CD4-positive, alpha-beta T cell (primary cell): ENCODE results near the gene CD99L2. TPM values are rescaled to one million over a fixed set of nuclear protein-coding genes. Genes with fewer than 3 reads are reported as not detected.

ENCODE experiments used
- ATAC-seq: fragments of 200-7000 bp; cut with Tn5 transposase; one replicate; pipeline ENCODE4 v1.10.0; 2022; ENCODE audit warnings: mild to moderate bottlenecking; ENCODE audit not compliant: poor library complexity
- CTCF ChIA-PET: fragments of 350-600 bp; sonication (Branson Sonifier 250); formaldehyde crosslinking; loops from one replicate; lab custom pipeline; 2021; ENCODE audit warnings: antibody characterized with exemption, inconsistent platforms; lab: Charles Lee
- POLR2A ChIA-PET: fragments of 350-600 bp; sonication (Branson Sonifier 250); formaldehyde crosslinking; loops from one replicate; lab custom pipeline; 2021; ENCODE audit warnings: antibody characterized with exemption, inconsistent platforms; lab: Charles Lee
- DNase-seq, 14 experiments: peaks; one replicate each; pipeline ENCODE4 v3.0.0-alpha.2; 2013 to 2020; ENCODE audit warnings: mixed read lengths in 2 of 14
- H3K27ac ChIP-seq, 2 donors: one replicate each; pipeline versions ENCODE4 v1.5.1 to v1.7.0; 2013; ENCODE audit warnings: low read length in 2 of 2, low read depth in 1 of 2, mild to moderate bottlenecking in 1 of 2
- H3K27me3 ChIP-seq, 2 experiments: 1 replicate in 1 of 2; 2 replicates in 1 of 2; pipeline versions ENCODE4 v1.6.1 to v1.7.0; 2013; ENCODE audit warnings: low read length in 2 of 2, control low read depth in 1 of 2, mild to moderate bottlenecking in 1 of 2, moderate library complexity in 1 of 2; ENCODE audit not compliant: insufficient read depth in 2 of 2, control insufficient read depth in 1 of 2
- H3K36me3 ChIP-seq: one replicate; pipeline ENCODE4 v1.6.1; 2013; ENCODE audit warnings: low read length, control low read depth; ENCODE audit not compliant: insufficient read depth
- H3K4me1 ChIP-seq: one replicate; pipeline ENCODE4 v1.6.1; 2013; ENCODE audit warnings: low read length, control low read depth; ENCODE audit not compliant: insufficient read depth
- H3K4me3 ChIP-seq: one replicate; pipeline ENCODE4 v1.5.1; 2013; ENCODE audit warnings: mild to moderate bottlenecking, low read length, moderate library complexity
- H3K9me3 ChIP-seq, 2 experiments: 1 replicate in 1 of 2; 2 replicates in 1 of 2; pipeline versions ENCODE4 v1.6.1 to v1.7.0; 2013; ENCODE audit warnings: low read length in 2 of 2, mild to moderate bottlenecking in 2 of 2, control low read depth in 1 of 2, moderate library complexity in 1 of 2; ENCODE audit not compliant: control insufficient read depth in 1 of 2, insufficient read depth in 1 of 2
- H3K27ac Mint-ChIP-seq: one replicate; pipeline ENCODE4 v1.8.0; 2020; ENCODE audit warnings: mixed read lengths
- H3K27me3 Mint-ChIP-seq: one replicate; pipeline ENCODE4 v1.8.0; 2021; ENCODE audit warnings: mixed read lengths
- H3K36me3 Mint-ChIP-seq: one replicate; pipeline ENCODE4 v1.8.0; 2021; ENCODE audit warnings: low read depth, mixed read lengths
- H3K4me1 Mint-ChIP-seq: one replicate; pipeline ENCODE4 v1.8.0; 2021; ENCODE audit warnings: low read depth, mixed read lengths
- H3K4me3 Mint-ChIP-seq: one replicate; pipeline ENCODE4 v1.8.0; 2020; ENCODE audit warnings: mild to moderate bottlenecking, mixed read lengths
- H3K9me3 Mint-ChIP-seq: one replicate; pipeline ENCODE4 v1.8.0; 2020; ENCODE audit warnings: mixed read lengths
- intact Hi-C, 2 experiments: fragments of 100-400 bp; cut with DNase I in 1 of 2; cut with micrococcal nuclease in 1 of 2; formaldehyde crosslinking; loops; one replicate each; pipeline versions ENCODE4 v1.15.1 to v1.9.0; 2023 to 2025; cut with DNase I, micrococcal nuclease
- total RNA-seq, 174 experiments: library from RNA in 2 of 174; stranded (reverse) in 2 of 174; gene quantifications; one replicate each; pipeline ENCODE4 v1.2.3 and lab custom pipeline; 2021 to 2026
- TF ChIP-seq, protein P1 (sequence below): fragments of 200-600 bp; IDR thresholded peaks from one replicate; pipeline ENCODE4 v1.8.0; 2022; ENCODE audit warnings: antibody characterized with exemption, mild to moderate bottlenecking

The CD99L2 gene
- total RNA-seq, 2 experiments from 2014 or later, result 5.3 to 6.5 TPM

DNA sequence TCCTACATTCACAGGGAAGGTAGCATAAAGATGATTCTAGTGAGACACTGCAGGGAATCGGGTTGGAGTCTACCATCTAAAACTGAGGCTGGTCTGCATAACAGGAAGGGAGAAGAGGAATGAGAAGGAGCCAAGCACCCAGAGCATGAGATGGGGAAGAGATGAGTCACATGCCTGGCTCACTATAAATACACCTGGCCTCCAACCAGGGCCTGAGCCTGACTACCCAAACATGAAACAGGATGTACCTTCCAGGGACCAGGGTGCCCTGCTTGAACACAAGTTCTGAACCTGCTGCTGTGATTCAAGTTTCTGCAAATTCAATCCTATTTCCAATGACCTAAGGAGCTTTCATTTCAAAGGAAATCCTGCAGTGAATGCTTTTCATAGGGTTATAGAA lies 24.9 kb downstream of the CD99L2 start:
- H3K4me3 Mint-ChIP-seq, result no peak overlapping the region
- H3K27me3 Mint-ChIP-seq, result no peaks in the 10 kb centered on the region

DNA sequence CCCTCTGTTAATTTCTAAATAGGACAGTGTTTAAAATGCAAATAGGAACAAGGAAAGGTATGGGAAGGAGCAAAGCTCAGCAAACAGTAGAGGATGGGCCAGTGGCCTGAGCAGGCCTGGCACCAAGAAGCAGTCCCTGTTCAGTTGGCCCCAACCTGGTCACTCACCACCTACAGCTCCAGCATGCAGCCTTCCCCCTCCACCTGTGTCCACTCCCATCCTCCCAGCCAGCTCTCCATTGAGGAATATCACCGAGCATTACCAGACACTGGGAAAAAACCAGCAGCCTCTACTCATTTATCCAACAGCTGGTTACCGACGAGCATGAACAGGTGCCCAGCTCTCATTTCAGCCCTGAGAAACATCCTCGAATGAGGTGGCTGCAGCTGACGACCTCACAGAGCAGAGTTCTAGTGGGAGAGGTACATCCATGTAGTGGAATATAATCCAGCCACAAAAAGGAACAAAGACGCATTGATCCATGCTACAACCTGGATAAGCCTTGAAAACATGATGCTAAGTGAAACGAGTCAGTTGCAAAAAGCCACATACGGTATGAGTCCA lies 25.6 kb downstream of the CD99L2 start:
- Histone ChIP-seq H3K4me3 (no peak overlapping the region), H3K4me1 (no peaks in the 10 kb centered on the region), H3K36me3 (no peaks in the 10 kb centered on the region), H3K27me3 (no peaks in the 10 kb centered on the region), H3K9me3 (no peaks in the 10 kb centered on the region), H3K27ac (no peak overlapping the region)
- TF ChIP-seq, protein P1, sequence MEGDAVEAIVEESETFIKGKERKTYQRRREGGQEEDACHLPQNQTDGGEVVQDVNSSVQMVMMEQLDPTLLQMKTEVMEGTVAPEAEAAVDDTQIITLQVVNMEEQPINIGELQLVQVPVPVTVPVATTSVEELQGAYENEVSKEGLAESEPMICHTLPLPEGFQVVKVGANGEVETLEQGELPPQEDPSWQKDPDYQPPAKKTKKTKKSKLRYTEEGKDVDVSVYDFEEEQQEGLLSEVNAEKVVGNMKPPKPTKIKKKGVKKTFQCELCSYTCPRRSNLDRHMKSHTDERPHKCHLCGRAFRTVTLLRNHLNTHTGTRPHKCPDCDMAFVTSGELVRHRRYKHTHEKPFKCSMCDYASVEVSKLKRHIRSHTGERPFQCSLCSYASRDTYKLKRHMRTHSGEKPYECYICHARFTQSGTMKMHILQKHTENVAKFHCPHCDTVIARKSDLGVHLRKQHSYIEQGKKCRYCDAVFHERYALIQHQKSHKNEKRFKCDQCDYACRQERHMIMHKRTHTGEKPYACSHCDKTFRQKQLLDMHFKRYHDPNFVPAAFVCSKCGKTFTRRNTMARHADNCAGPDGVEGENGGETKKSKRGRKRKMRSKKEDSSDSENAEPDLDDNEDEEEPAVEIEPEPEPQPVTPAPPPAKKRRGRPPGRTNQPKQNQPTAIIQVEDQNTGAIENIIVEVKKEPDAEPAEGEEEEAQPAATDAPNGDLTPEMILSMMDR, result no peak
- H3K27ac Mint-ChIP-seq, result no peak overlapping the region
- H3K9me3 Mint-ChIP-seq, result no peaks in the 10 kb centered on the region
- H3K4me1 Mint-ChIP-seq, result peaks cover 20% of the 10 kb centered on the region
- DNase-seq (no peak), ATAC-seq (no peak)
- ChIA-PET CTCF (no interaction called here), POLR2A (no interaction called here)
- no peaks in the 10 kb centered on the region for H3K27me3 Mint-ChIP-seq
- H3K4me3 Mint-ChIP-seq, result no peak overlapping the region
- H3K36me3 Mint-ChIP-seq, result no peaks in the 10 kb centered on the region
- intact Hi-C loops, result no loop called here

More for the DNA sequence above, 24.9 kb downstream of the CD99L2 start:
- no peak for ATAC-seq
- CTCF ChIA-PET, result no interaction called here
- POLR2A ChIA-PET, result no interaction called here
- H3K27ac ChIP-seq, result no peak overlapping the region
- Mint-ChIP-seq H3K9me3 (no peaks in the 10 kb centered on the region), H3K4me1 (peaks cover 20% of the 10 kb centered on the region), H3K36me3 (no peaks in the 10 kb centered on the region), H3K27ac (no peak overlapping the region)
- intact Hi-C loops, result no loop called here
- no peaks in the 10 kb centered on the region for H3K9me3 ChIP-seq
- no peaks in the 10 kb centered on the region for H3K36me3 ChIP-seq
- H3K27me3 ChIP-seq, result no peaks in the 10 kb centered on the region
- TF ChIP-seq, protein P1, result no peak
- H3K4me3 ChIP-seq, result no peak overlapping the region
- no peak for DNase-seq
- H3K4me1 ChIP-seq, result no peaks in the 10 kb centered on the region

DNA sequence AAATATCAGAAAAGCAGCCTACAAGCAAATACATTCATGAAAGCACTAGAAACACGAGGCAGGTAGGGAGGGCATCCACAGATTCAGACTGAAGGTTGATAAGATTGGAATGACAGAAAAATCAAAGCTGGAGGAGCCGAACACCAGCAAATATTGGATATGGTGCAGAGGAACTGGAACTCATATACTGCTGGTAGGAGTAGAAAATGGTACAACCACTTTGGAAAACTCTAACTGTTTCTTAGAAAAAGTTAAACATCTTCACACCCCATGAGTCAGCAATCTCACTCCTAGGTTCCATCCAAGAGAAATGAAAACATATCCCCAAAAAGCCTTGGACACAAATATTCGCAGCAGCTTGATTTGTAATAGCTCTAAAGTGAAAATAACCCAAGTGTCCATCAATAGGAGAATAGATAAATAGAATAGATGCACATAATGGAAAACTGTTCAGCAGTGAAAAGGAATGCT lies 27.1 kb downstream of the CD99L2 start:
- no peak for DNase-seq
- H3K36me3 Mint-ChIP-seq, result no peaks in the 10 kb centered on the region
- CTCF ChIA-PET, result no interaction called here
- TF ChIP-seq, protein P1, result no peak
- H3K27me3 Mint-ChIP-seq, result no peaks in the 10 kb centered on the region
- H3K4me1 ChIP-seq, result no peaks in the 10 kb centered on the region
- no peaks in the 10 kb centered on the region for H3K9me3 Mint-ChIP-seq
- H3K27ac Mint-ChIP-seq, result no peak overlapping the region
- H3K4me3 ChIP-seq, result no peak overlapping the region
- POLR2A ChIA-PET, result no interaction called here
- no peaks in the 10 kb centered on the region for H3K36me3 ChIP-seq
- no peaks in the 10 kb centered on the region for H3K9me3 ChIP-seq
- peaks cover 20% of the 10 kb centered on the region for H3K4me1 Mint-ChIP-seq
- no peaks in the 10 kb centered on the region for H3K27me3 ChIP-seq
- intact Hi-C loops, result no loop called here
- ATAC-seq, result no peak
- no peak overlapping the region for H3K4me3 Mint-ChIP-seq
- H3K27ac ChIP-seq, result no peak overlapping the region
